H1 (cell line): ENCODE results near the gene OGG1. TPM values are rescaled to one million over a fixed set of nuclear protein-coding genes. Genes with fewer than 3 reads are reported as not detected.

Source experiments
- CTCF ChIA-PET: fragments of 300-600 bp; sonication (Branson Sonifier 250); formaldehyde crosslinking; loops from one replicate; lab custom pipeline; 2021; ENCODE audit not compliant: partially characterized antibody; lab: Charles Lee
- POLR2A ChIA-PET: fragments of 300-600 bp; sonication (Branson Sonifier 250); formaldehyde crosslinking; loops from one replicate; lab custom pipeline; 2021; ENCODE audit warnings: inconsistent platforms; ENCODE audit not compliant: partially characterized antibody; lab: Charles Lee
- DNase-seq, 2 experiments: peaks; one replicate each; pipeline versions ENCODE4 v3.0.0 to v3.0.0-alpha.2; 2010 to 2022; ENCODE audit warnings: low spot score in 2 of 2, low read depth in 1 of 2, mixed read lengths in 1 of 2
- FAIRE-seq: peaks from 2 replicates; lab custom pipeline; 2011; peaks lifted over from hg19 to GRCh38; lab: Jason Lieb, UNC
- H2AFZ ChIP-seq: 2 replicates; pipeline ENCODE4 v1.8.1; 2012; ENCODE audit warnings: low read length, inconsistent platforms
- H2AK5ac ChIP-seq: 2 replicates; pipeline ENCODE4 v1.6.1; 2013; ENCODE audit warnings: low read depth, low read length
- H2BK120ac ChIP-seq: replicated peaks from 2 replicates; pipeline ENCODE3; 2013; ENCODE audit warnings: low read depth, low read length, inconsistent platforms
- H2BK12ac ChIP-seq: 2 replicates; pipeline ENCODE4 v1.6.1; 2013; ENCODE audit warnings: low read depth, low read length
- H2BK15ac ChIP-seq: 2 replicates; pipeline ENCODE4 v1.6.1; 2013; ENCODE audit warnings: low read length
- H2BK20ac ChIP-seq: 2 replicates; pipeline ENCODE4 v1.6.1; 2013; ENCODE audit warnings: low read length
- H2BK5ac ChIP-seq: 2 replicates; pipeline ENCODE4 v1.6.1; 2013; ENCODE audit warnings: low read depth, low read length
- H3K14ac ChIP-seq: 2 replicates; pipeline ENCODE4 v1.6.1; 2013; ENCODE audit warnings: inconsistent platforms; ENCODE audit not compliant: insufficient read length
- H3K18ac ChIP-seq: 2 replicates; pipeline ENCODE4 v1.6.1; 2013; ENCODE audit warnings: low read length; ENCODE audit errors: extremely low read depth
- H3K23ac ChIP-seq: 2 replicates; pipeline ENCODE4 v1.6.1; 2013; ENCODE audit warnings: inconsistent platforms; ENCODE audit not compliant: insufficient read length
- H3K23me2 ChIP-seq: 2 replicates; pipeline ENCODE4 v1.6.1; 2013; ENCODE audit warnings: low read depth, low read length
- H3K27ac ChIP-seq: 2 replicates; pipeline ENCODE4 v1.6.1; 2011; ENCODE audit warnings: low read depth, low read length, inconsistent platforms
- H3K27me3 ChIP-seq, 4 experiments: replicated peaks in 1 of 4; 1 replicate in 1 of 4; 2 replicates in 3 of 4; pipeline versions ENCODE4 v1.6.1 to v1.8.1; 2011 to 2013; ENCODE audit warnings: low read length in 3 of 4, mild to moderate bottlenecking in 3 of 4, inconsistent platforms in 2 of 4, mixed read lengths in 2 of 4, moderate library complexity in 1 of 4; ENCODE audit not compliant: control insufficient read depth in 3 of 4, insufficient read depth in 3 of 4; ENCODE audit errors: extremely low read depth in 1 of 4
- H3K36me3 ChIP-seq, 4 experiments: 2 replicates each; pipeline versions ENCODE4 v1.6.1 to v1.8.1; 2011 to 2013; ENCODE audit warnings: mild to moderate bottlenecking in 4 of 4, low read length in 3 of 4, moderate library complexity in 2 of 4, control low read depth in 1 of 4, inconsistent platforms in 1 of 4; ENCODE audit not compliant: insufficient read depth in 4 of 4, control insufficient read depth in 2 of 4
- H3K4ac ChIP-seq: replicated peaks from 2 replicates; pipeline ENCODE3; 2013; ENCODE audit warnings: low read length, low read depth, mixed read lengths, inconsistent platforms; ENCODE audit not compliant: insufficient read length
- H3K4me1 ChIP-seq, 4 experiments: replicated peaks in 1 of 4; 1 replicate in 1 of 4; 2 replicates in 3 of 4; pipeline versions ENCODE4 v1.6.1 to v1.8.1; 2011 to 2013; ENCODE audit warnings: low read length in 3 of 4, inconsistent platforms in 2 of 4, mixed read lengths in 1 of 4; ENCODE audit not compliant: insufficient read depth in 4 of 4, control insufficient read depth in 3 of 4
- H3K4me2 ChIP-seq, 2 experiments: 2 replicates each; pipeline versions ENCODE4 v1.6.1 to v1.8.1; 2011 to 2013; ENCODE audit warnings: low read depth in 2 of 2, low read length in 2 of 2, control low read depth in 1 of 2, inconsistent platforms in 1 of 2, mild to moderate bottlenecking in 1 of 2; ENCODE audit not compliant: insufficient read depth in 1 of 2
- H3K4me3 ChIP-seq, 4 experiments: fragments of 200-600, 300-600 bp in 1 of 4; sonication (generic), shearing (Covaris generic), sonication (Bioruptor Twin) in 1 of 4; 2 replicates each; pipeline versions ENCODE4 v1.5.1 to v1.8.1; 2011 to 2016; ENCODE audit warnings: low read length in 4 of 4, low read depth in 3 of 4, control low read depth in 2 of 4, inconsistent platforms in 2 of 4, mild to moderate bottlenecking in 2 of 4, mixed read lengths in 1 of 4, moderate library complexity in 1 of 4; ENCODE audit not compliant: insufficient read depth in 2 of 4; ENCODE audit errors: extremely low read depth in 1 of 4
- H3K56ac ChIP-seq: replicated peaks from 2 replicates; pipeline ENCODE3; 2013; ENCODE audit warnings: low read depth, mild to moderate bottlenecking, mixed read lengths, low read length, inconsistent platforms; ENCODE audit not compliant: insufficient read length
- H3K79me1 ChIP-seq: 2 replicates; pipeline ENCODE4 v1.6.1; 2013; ENCODE audit warnings: low read depth, low read length, control low read depth
- H3K79me2 ChIP-seq, 2 experiments: 2 replicates each; pipeline versions ENCODE4 v1.6.1 to v1.8.1; 2012 to 2013; ENCODE audit warnings: low read length in 2 of 2, mild to moderate bottlenecking in 2 of 2, inconsistent platforms in 1 of 2; ENCODE audit not compliant: insufficient read depth in 2 of 2, control insufficient read depth in 1 of 2
- H3K9ac ChIP-seq, 4 experiments: replicated peaks in 1 of 4; 1 replicate in 1 of 4; 2 replicates in 3 of 4; pipeline versions ENCODE4 v1.6.1 to v1.8.1; 2011 to 2013; ENCODE audit warnings: low read depth in 3 of 4, low read length in 3 of 4, control low read depth in 2 of 4, mild to moderate bottlenecking in 2 of 4, moderate library complexity in 2 of 4, inconsistent platforms in 1 of 4; ENCODE audit errors: extremely low read depth in 1 of 4
- H3K9me3 ChIP-seq, 2 experiments: 2 replicates each; pipeline versions ENCODE4 v1.6.1 to v1.8.1; 2012 to 2013; ENCODE audit warnings: mild to moderate bottlenecking in 2 of 2, moderate library complexity in 2 of 2, control low read depth in 1 of 2, inconsistent platforms in 1 of 2, low read depth in 1 of 2, low read length in 1 of 2, mixed read lengths in 1 of 2; ENCODE audit not compliant: insufficient read depth in 2 of 2
- H4K20me1 ChIP-seq, 2 experiments: replicated peaks in 1 of 2; 2 replicates each; pipeline versions ENCODE3 to v1.8.1; 2011 to 2013; ENCODE audit warnings: inconsistent platforms in 2 of 2, low read length in 2 of 2, mild to moderate bottlenecking in 1 of 2; ENCODE audit not compliant: insufficient read depth in 2 of 2, control insufficient read depth in 1 of 2
- H4K5ac ChIP-seq: 2 replicates; pipeline ENCODE4 v1.6.1; 2013; ENCODE audit warnings: low read length, low read depth, mixed read lengths, inconsistent platforms; ENCODE audit not compliant: insufficient read length
- H4K8ac ChIP-seq: 2 replicates; pipeline ENCODE4 v1.8.0; 2013; ENCODE audit warnings: mild to moderate bottlenecking, moderate library complexity, low read length, inconsistent platforms; ENCODE audit not compliant: insufficient read depth; ENCODE audit errors: extremely low read depth
- H4K91ac ChIP-seq: replicated peaks from 2 replicates; pipeline ENCODE3; 2013; ENCODE audit warnings: low read length, mixed read lengths, inconsistent platforms; ENCODE audit not compliant: insufficient read length
- NRF1 ChIP-seq: IDR thresholded peaks from 2 replicates; pipeline ENCODE4 v1.6.1; 2011; ENCODE audit warnings: mild to moderate bottlenecking, low read depth, low read length, improper control_type of control experiment
- WGBS, 2 experiments: shearing (Covaris generic) in 1 of 2; methylation state at CpG; one replicate each; pipeline versions ENCODE4 v1.1.6 to v1.1.7; 2013 to 2015; ENCODE audit warnings: low lambda C conversion rate in 2 of 2, mixed read lengths in 2 of 2, inconsistent platforms in 1 of 2, low coverage in 1 of 2, missing lambda C conversion rate in 1 of 2; ENCODE audit not compliant: insufficient replicate concordance in 2 of 2, insufficient coverage in 1 of 2, insufficient read length in 1 of 2; ENCODE audit errors: extremely low coverage in 1 of 2, missing lambda C conversion rate in 1 of 2; 5-methylcytosine and 5-hydroxymethylcytosine counted together
- polyA plus RNA-seq, 7 experiments: library from polyadenylated mRNA; depleted of rRNA in 3 of 7; stranded (reverse) in 5 of 7; unstranded in 2 of 7; fragments of >200 nt in 5 of 7; fragments of 200-250 nt in 2 of 7; gene quantifications; 1 replicate in 5 of 7; 2 replicates in 1 of 7; 4 replicates in 1 of 7; pipeline versions ENCODE4 v1.2.1 to v1.2.3, GENCODE V29; 2011 to 2013; ENCODE audit warnings: missing spikeins in 2 of 7, mixed read lengths in 2 of 7
- total RNA-seq: library from RNA; stranded (reverse); fragmentation: NEBNext Ultra II Directional; extraction: Animal tissue kit (Norgen Biotek cat#: 25700); gene quantifications from 2 replicates; pipeline ENCODE4 v1.2.1, GENCODE V29; 2021
- TF ChIP-seq, protein P1 (sequence below): IDR thresholded peaks from 2 replicates; pipeline ENCODE4 v1.6.1; 2012; ENCODE audit warnings: low read length, inconsistent platforms

The OGG1 gene
- total and polyA plus RNA-seq, 2 of the 8 experiments (the other 6 are each of a cell fraction or from before 2014, with no cell fraction given) = 29.6 to 46.8 TPM

DNA sequence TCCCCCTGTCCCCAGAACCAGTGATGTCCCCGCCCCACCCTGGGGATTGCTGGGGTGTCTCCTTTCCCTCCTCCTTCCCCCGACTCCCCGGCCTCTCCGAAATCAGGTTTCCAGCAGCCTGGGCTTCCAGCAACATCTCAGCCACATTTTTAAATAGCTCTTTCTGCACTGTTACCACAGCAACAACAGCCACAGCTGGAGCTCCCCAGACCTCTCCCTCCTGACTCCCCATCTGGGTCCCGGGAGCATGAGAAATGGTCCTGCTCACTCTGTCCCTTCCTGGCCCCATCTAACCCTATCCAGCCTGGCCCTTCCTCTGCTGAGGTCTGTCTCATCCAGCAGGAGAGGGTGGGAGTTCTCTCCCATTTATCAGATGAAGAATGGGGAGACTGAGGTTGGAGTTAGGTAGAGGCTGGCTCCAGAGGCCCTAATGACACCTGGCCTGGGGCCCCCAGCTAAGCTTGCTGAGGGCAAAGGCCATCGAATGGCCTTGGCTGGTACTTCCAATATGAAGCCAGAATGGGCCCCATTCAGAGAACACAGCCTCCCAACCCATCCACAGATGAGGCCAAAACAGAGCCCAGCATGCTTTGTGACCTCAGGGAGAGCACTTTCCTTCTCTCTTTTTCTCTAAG, 18.5 kb downstream of the OGG1 start:
- no peak overlapping the region for H2BK120ac ChIP-seq
- no peak for TF ChIP-seq NRF1
- TF ChIP-seq, protein P1, sequence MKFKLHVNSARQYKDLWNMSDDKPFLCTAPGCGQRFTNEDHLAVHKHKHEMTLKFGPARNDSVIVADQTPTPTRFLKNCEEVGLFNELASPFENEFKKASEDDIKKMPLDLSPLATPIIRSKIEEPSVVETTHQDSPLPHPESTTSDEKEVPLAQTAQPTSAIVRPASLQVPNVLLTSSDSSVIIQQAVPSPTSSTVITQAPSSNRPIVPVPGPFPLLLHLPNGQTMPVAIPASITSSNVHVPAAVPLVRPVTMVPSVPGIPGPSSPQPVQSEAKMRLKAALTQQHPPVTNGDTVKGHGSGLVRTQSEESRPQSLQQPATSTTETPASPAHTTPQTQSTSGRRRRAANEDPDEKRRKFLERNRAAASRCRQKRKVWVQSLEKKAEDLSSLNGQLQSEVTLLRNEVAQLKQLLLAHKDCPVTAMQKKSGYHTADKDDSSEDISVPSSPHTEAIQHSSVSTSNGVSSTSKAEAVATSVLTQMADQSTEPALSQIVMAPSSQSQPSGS = no peak
- no peak overlapping the region for H2AK5ac ChIP-seq
- H4K8ac ChIP-seq = no peak overlapping the region
- H3K27ac ChIP-seq = no peak overlapping the region
- CTCF ChIA-PET = interaction anchor here (0.9 to 1.6 kb wide), 4 partner anchors 14 to 40 kb away, joined by 3 to 5 read pairs (median 4); no protein-coding TSS in a partner anchor
- no peak overlapping the region for H2BK15ac ChIP-seq
- H3K4ac ChIP-seq = no peak overlapping the region
- no peak overlapping the region for H3K23ac ChIP-seq
- peaks cover 7% of the 10 kb centered on the region for H3K23me2 ChIP-seq
- H3K4me3 ChIP-seq = no peak overlapping the region
- 89% methylated on average over 6 of the region's 6 CpGs; no CpG with 5 or more reads in 1 of the 2 experiments for WGBS, 2 experiments
- H4K20me1 ChIP-seq = peaks cover 0 to 5% of the 10 kb centered on the region in 2 experiments
- H3K79me1 ChIP-seq = no peaks in the 10 kb centered on the region
- H4K5ac ChIP-seq = no peak overlapping the region
- no peaks in the 10 kb centered on the region for H3K79me2 ChIP-seq
- no peak overlapping the region for H2BK12ac ChIP-seq
- H3K4me2 ChIP-seq = no peak overlapping the region
- H3K36me3 ChIP-seq = no peaks in the 10 kb centered on the region
- no peak overlapping the region for H4K91ac ChIP-seq
- H3K9ac ChIP-seq = no peak overlapping the region
- H2AFZ ChIP-seq = no peak overlapping the region
- no peak overlapping the region for H3K56ac ChIP-seq
- POLR2A ChIA-PET = interaction anchor here (1.4 to 5.2 kb wide), 4 partner anchors 8 to 25 kb away, joined by 6 to 43 read pairs (median 12); partner anchors contain the start of genes ARPC4, OGG1 and TADA3
- no peak overlapping the region for H2BK20ac ChIP-seq
- H3K14ac ChIP-seq = no peak overlapping the region
- peaks cover 0 to 10% (median 2%) of the 10 kb centered on the region in 4 experiments; a peak in 1 of 7 replicates for H3K4me1 ChIP-seq
- FAIRE-seq (no peak), DNase-seq (no peak)
- H2BK5ac ChIP-seq = no peak overlapping the region
- no peak overlapping the region for H3K18ac ChIP-seq
- H3K27me3 ChIP-seq = peaks cover 1 to 28% (median 23%) of the 10 kb centered on the region in 4 experiments; a peak in 6 of 7 replicates
- H3K9me3 ChIP-seq = no peaks in the 10 kb centered on the region
